ENCODE data around the gene DFFB.

- TF ChIP-seq, protein P1, sequence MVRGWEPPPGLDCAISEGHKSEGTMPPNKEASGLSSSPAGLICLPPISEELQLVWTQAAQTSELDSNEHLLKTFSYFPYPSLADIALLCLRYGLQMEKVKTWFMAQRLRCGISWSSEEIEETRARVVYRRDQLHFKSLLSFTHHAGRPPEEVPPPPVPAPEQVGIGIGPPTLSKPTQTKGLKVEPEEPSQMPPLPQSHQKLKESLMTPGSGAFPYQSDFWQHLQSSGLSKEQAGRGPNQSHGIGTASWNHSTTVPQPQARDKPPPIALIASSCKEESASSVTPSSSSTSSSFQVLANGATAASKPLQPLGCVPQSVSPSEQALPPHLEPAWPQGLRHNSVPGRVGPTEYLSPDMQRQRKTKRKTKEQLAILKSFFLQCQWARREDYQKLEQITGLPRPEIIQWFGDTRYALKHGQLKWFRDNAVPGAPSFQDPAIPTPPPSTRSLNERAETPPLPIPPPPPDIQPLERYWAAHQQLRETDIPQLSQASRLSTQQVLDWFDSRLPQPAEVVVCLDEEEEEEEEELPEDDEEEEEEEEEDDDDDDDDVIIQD (CRISPR knock-in tag; IDR thresholded peaks at IDR 0.05), result no peak
- TF ChIP-seq, protein P2, sequence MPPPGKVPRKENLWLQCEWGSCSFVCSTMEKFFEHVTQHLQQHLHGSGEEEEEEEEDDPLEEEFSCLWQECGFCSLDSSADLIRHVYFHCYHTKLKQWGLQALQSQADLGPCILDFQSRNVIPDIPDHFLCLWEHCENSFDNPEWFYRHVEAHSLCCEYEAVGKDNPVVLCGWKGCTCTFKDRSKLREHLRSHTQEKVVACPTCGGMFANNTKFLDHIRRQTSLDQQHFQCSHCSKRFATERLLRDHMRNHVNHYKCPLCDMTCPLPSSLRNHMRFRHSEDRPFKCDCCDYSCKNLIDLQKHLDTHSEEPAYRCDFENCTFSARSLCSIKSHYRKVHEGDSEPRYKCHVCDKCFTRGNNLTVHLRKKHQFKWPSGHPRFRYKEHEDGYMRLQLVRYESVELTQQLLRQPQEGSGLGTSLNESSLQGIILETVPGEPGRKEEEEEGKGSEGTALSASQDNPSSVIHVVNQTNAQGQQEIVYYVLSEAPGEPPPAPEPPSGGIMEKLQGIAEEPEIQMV (tag; conservative IDR thresholded peaks at IDR 0.05; ENCODE audit: low read depth), result no peak
These were observed 23.3 kb downstream of the DFFB start for GRCh38 chr1:3880429-3881192.

Measured in K562 (cell line).